Heart left ventricle (tissue), 16 donors: ENCODE results near the gene LIMA1. TPM values are rescaled to one million over a fixed set of nuclear protein-coding genes. Genes with fewer than 3 reads are reported as not detected.
"Not testable (repeated sequence)": the region's sequence is repeated elsewhere in the genome, so short reads cannot be mapped to it uniquely, and the experiment has no call there.

ENCODE experiments used
- ATAC-seq, 4 donors: fragments of 200-7000 bp; cut with Tn5 transposase; one replicate each; pipeline ENCODE4 v1.9.1; 2020 to 2022; ENCODE audit warnings: moderate library complexity in 4 of 4, mild to moderate bottlenecking in 3 of 4, moderate number of reproducible peaks in 1 of 4
- DNase-seq, 5 donors: peaks; one replicate each; pipeline ENCODE4 v3.0.0-alpha.2; 2020
- H3K27ac ChIP-seq, 12 donors: fragments of 200-600 bp; sonication (generic) in 4 of 12; one replicate each; pipeline versions ENCODE4 v1.5.0 to v1.8.0; 2016 to 2022; ENCODE audit warnings: mild to moderate bottlenecking in 2 of 12
- H3K27me3 ChIP-seq, 9 donors: fragments of 200-600 bp; sonication (generic) in 2 of 9; one replicate each; pipeline versions ENCODE4 v1.5.1 to v1.8.0; 2016 to 2022; ENCODE audit warnings: mild to moderate bottlenecking in 3 of 9
- H3K36me3 ChIP-seq, 9 donors: fragments of 200-600 bp; sonication (generic) in 2 of 9; one replicate each; pipeline versions ENCODE4 v1.5.0 to v1.8.0; 2018 to 2022; ENCODE audit warnings: mild to moderate bottlenecking in 2 of 9
- H3K4me1 ChIP-seq, 12 donors: fragments of 200-600 bp; sonication (generic) in 4 of 12; one replicate each; pipeline versions ENCODE4 v1.5.0 to v1.8.0; 2016 to 2022; ENCODE audit warnings: mild to moderate bottlenecking in 3 of 12
- H3K4me3 ChIP-seq, 12 donors: fragments of 200-600 bp; sonication (generic) in 4 of 12; one replicate each; pipeline versions ENCODE4 v1.5.0 to v1.8.0; 2017 to 2022; ENCODE audit warnings: mild to moderate bottlenecking in 9 of 12, moderate library complexity in 4 of 12
- H3K9me3 ChIP-seq, 12 donors: fragments of 200-600 bp; sonication (generic) in 4 of 12; one replicate each; pipeline versions ENCODE4 v1.5.0 to v1.8.0; 2016 to 2022; ENCODE audit warnings: mild to moderate bottlenecking in 1 of 12
- POLR2A ChIP-seq, 2 donors: fragments of 450-650 bp; IDR thresholded peaks; one replicate each; pipeline ENCODE4 v1.6.1; 2017; ENCODE audit warnings: antibody characterized with exemption in 2 of 2, mild to moderate bottlenecking in 2 of 2, moderate library complexity in 2 of 2
- WGBS, 4 donors: extraction: QIAGEN DNeasy Blood & Tissue Kit in 2 of 4; methylation state at CpG; one replicate each; pipeline versions ENCODE4 v1.1.5 to v1.1.7; 2013 to 2018; 5-methylcytosine and 5-hydroxymethylcytosine counted together
- intact Hi-C, 10 donors: fragments of 100-400 bp; cut with DNase I; formaldehyde crosslinking; loops; one replicate each; pipeline versions ENCODE4 v1.11.1 to v1.14.2; 2022
- long read RNA-seq, 3 donors: library from polyadenylated mRNA; unstranded; transcript quantifications; one replicate each; pipeline ENCODE4 v2.0.0, GENCODE V29; 2020 to 2021
- polyA plus RNA-seq, 2 donors: library from polyadenylated mRNA; stranded (reverse); fragments of 200-250 nt; gene quantifications; one replicate each; pipeline ENCODE4 v1.2.3, GENCODE V29; 2013
- total RNA-seq, 9 donors: library from RNA; depleted of rRNA in 2 of 9; stranded (reverse); fragments of >200 nt in 2 of 9; fragmentation: NEBNext Ultra II Directional in 3 of 9; extraction: Animal tissue kit (Norgen Biotek cat#: 25700) in 3 of 9; gene quantifications; one replicate each; pipeline versions ENCODE4 v1.1.0 to v1.2.4, GENCODE V29; 2016 to 2023
- TF ChIP-seq, protein P1 (sequence below), 12 donors: fragments of 200-600 bp; sonication (generic) in 4 of 12; IDR thresholded peaks; one replicate each; pipeline versions ENCODE4 v1.5.0 to v1.8.0; 2018 to 2022; ENCODE audit warnings: antibody characterized with exemption in 12 of 12, mild to moderate bottlenecking in 5 of 12
- donor health status: ischemic (EF 13 %, LVEDD 7.1; RV severe dilation, severe dysfunction).
- donor health status: healthy with polysubstance abuse.
- donor health status: DM: no; HTN: yes; CAD: no.
- donor health status: DM: no; HTN: no; CAD: no.
- donor health status: ischemic (EF 25% LVEDD 6.9; RV normal size, moderate dysfunction).
- donor health status: ischemic (EF 25% LVEDD 5.7; RV mildly dilated, moderate dysfunction).
- donor health status: healthy.
- donor health status: DM: yes; HTN: yes; CAD: no.
- donor health status: ischemic (EF 35%, LVEDD 5.7; RV mildly dilated, moderate dysfunction).
- donor health status: nonischemic (EF 11% LVEDD 7.7; RV severe dilation, severe dysfunction).
- donor health status: DM: yes; HTN: yes; CAD: no.
- donor health status: PGD.
- donor health status: ischemic (EF 29% LVEDD 5.4; RV normal size, mild dysfunction).
- donor health status: nonischemic (EF 23%, LVEDD 6.1; RV moderate dilation, normal function).

Gene LIMA1
- 10 to 100 TPM; 12.7 to 38.8 (median 14.8) TPM for total RNA-seq
- 10 to 100 TPM; 11.6 to 13.1 TPM for polyA plus RNA-seq
- long read RNA-seq, donor 1, transcript LIMA1-201 (11 exons, 3,706 nt) = major isoform, 6 of 14 reads
- long read RNA-seq, donor 1, partial matches to known transcripts = 3 of 14 reads
- long read RNA-seq, donor 1, other reads (novel, unspliced or antisense) = 3 of 14 reads
- long read RNA-seq, donor 2, transcript LIMA1-201 (11 exons, 3,706 nt) = minor isoform, 9 of 35 reads
- long read RNA-seq, donor 2, transcript LIMA1-215 (8 exons, 3,254 nt) = major isoform, 10 of 35 reads
- long read RNA-seq, donor 2, transcript LIMA1-214 (8 exons, 3,612 nt) = minor isoform, 7 of 35 reads
- long read RNA-seq, donor 2, partial matches to known transcripts = 0 of 35 reads
- long read RNA-seq, donor 2, other reads (novel, unspliced or antisense) = 7 of 35 reads
- long read RNA-seq, donor 3, partial matches to known transcripts = 3 of 15 reads
- long read RNA-seq, donor 3, other reads (novel, unspliced or antisense) = 3 of 15 reads

DNA sequence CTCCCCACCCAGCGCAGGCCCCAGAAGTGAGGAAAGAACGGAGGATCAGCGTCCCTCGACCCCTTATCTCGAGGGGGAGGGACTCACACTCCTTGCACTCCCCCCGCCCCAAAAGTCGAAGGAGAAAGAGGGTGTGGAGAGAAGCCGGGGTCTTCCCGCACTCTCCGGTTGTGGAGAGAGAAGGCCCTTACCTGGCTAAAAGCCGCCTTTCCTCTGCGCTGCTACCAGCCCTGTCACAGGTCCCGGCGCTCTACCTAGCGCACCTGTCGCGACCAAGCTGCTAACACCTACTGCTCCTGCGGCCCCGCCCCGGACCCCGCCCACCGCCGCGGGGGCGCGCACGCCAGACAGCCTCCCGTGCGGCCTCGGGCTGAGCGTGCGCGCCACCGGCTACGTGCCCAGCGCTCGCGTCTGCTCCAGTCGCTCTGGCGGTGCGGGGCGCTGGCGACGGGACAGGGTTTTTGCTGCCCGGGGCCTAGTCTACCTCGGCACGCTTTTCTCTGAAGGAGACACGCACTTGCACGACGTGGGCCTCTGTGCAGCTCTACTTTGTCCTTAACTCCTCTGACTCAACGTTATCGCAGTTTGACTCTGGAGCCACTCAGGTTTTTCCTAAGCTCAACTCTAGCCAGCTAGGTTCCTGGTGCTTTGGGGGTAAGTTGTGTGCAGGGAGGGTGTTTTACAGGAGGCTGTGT lies at the start of gene LIMA1:
Gene LIMA1 (minus strand): TSS at position 292 of the 695 bp plus-strand sequence. CDS start 34,769 bp downstream, outside the sequence.
- Histone ChIP-seq H3K4me3 (peak within 1 kb of the TSS; percentile 73 to 99 (median 90)), H3K4me1 (peaks cover 0 to 35% (median 26%) of the 10 kb centered on the region in 12 donors), H3K36me3 (no peaks in the 10 kb centered on the region), H3K27me3 (no peaks in the 10 kb centered on the region), H3K27ac (peak within 1 kb of the TSS; percentile 58 to 91 (median 88)), H3K9me3 (no peaks in the 10 kb centered on the region)
- DNase-seq = peak; percentile 91 to 96 (median 92)
- intact Hi-C loops = loop anchor here in 6 of 10 donors (2.0 to 10.0 kb wide), 4 partner anchors 59 to 71 kb away; no protein-coding TSS in a partner anchor
- ATAC-seq = peak; percentile 97 to 100 (median 99)
- TF ChIP-seq POLR2A (IDR thresholded peaks at IDR 0.05) = peak in 1 of 2 donors; percentile 74
- TF ChIP-seq, protein P1, sequence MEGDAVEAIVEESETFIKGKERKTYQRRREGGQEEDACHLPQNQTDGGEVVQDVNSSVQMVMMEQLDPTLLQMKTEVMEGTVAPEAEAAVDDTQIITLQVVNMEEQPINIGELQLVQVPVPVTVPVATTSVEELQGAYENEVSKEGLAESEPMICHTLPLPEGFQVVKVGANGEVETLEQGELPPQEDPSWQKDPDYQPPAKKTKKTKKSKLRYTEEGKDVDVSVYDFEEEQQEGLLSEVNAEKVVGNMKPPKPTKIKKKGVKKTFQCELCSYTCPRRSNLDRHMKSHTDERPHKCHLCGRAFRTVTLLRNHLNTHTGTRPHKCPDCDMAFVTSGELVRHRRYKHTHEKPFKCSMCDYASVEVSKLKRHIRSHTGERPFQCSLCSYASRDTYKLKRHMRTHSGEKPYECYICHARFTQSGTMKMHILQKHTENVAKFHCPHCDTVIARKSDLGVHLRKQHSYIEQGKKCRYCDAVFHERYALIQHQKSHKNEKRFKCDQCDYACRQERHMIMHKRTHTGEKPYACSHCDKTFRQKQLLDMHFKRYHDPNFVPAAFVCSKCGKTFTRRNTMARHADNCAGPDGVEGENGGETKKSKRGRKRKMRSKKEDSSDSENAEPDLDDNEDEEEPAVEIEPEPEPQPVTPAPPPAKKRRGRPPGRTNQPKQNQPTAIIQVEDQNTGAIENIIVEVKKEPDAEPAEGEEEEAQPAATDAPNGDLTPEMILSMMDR (IDR thresholded peaks at IDR 0.05) = peak in 8 of 12 donors; percentile 11 to 71 (median 44)
- 0 to 1% (median 1%) methylated on average over 41 to 52 of the region's 52 CpGs for WGBS, 4 donors

GRCh38 chr12:50331745-50332144 lies 48.4 kb upstream of the LIMA1 start:
- intact Hi-C loops = no loop called here
- H3K4me1 ChIP-seq = peaks cover 0 to 3% (median under 1%) of the 10 kb centered on the region in 12 donors
- TF ChIP-seq, protein P1 (IDR thresholded peaks at IDR 0.05) = no peak
- TF ChIP-seq POLR2A (IDR thresholded peaks at IDR 0.05) = no peak

DNA sequence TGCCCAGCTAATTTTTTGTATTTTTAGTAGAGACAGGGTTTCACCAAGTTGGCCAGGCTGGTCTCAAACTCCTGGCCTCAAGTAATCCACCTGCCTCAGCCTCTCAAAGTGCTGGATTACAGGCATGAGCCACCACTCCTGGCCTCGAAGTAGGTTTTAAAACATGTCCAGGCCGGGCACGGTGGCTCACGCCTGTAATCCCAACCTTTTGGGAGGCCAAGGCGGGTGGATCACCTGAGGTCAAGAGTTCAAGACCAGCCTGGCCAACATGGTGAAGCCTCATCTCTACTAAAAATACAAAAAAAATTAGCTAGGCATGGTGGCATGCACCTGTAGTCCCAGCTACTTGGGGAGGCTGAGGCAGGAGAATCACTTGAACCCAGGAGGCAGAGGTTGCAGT lies 45.3 kb upstream of the LIMA1 start:
- 90 to 96% (median 95%) methylated on average over 5 of the region's 5 CpGs for WGBS, 4 donors
- intact Hi-C loops, H3K4me3 ChIP-seq, H3K27me3 ChIP-seq, H3K9me3 ChIP-seq, H3K27ac ChIP-seq, ATAC-seq, H3K36me3 ChIP-seq, DNase-seq: not testable (repeated sequence)
- peaks cover 0 to 12% (median 2%) of the 10 kb centered on the region in 12 donors for H3K4me1 ChIP-seq

More at GRCh38 chr12:50331745-50332144, 48.4 kb upstream of the LIMA1 start:
- H3K9me3 ChIP-seq = no peaks in the 10 kb centered on the region
- H3K27ac ChIP-seq = no peak overlapping the region
- ATAC-seq = no peak
- 91 to 100% (median 94%) methylated on average over 1 of the region's 1 CpG for WGBS, 4 donors
- no peak overlapping the region for H3K4me3 ChIP-seq
- no peaks in the 10 kb centered on the region for H3K36me3 ChIP-seq
- no peaks in the 10 kb centered on the region for H3K27me3 ChIP-seq
- no peak for DNase-seq

- Histone ChIP-seq H3K36me3 (no peaks in the 10 kb centered on the region), H3K4me1 (peaks cover 0 to 12% (median 2%) of the 10 kb centered on the region in 12 donors), H3K27me3 (no peaks in the 10 kb centered on the region), H3K9me3 (no peaks in the 10 kb centered on the region), H3K4me3 (no peak overlapping the region), H3K27ac (no peak overlapping the region)
- intact Hi-C loops = no loop called here
- no peak for DNase-seq
- no peak for TF ChIP-seq POLR2A (IDR thresholded peaks at IDR 0.05)
- TF ChIP-seq, protein P1 (IDR thresholded peaks at IDR 0.05) = no peak
- 73 to 84% (median 79%) methylated on average over 4 of the region's 4 CpGs for WGBS, 4 donors
- ATAC-seq = no peak
Observed at GRCh38 chr12:50326590-50327284, 43.4 kb upstream of the LIMA1 start.
